GM12878 (cell line): ENCODE data around the gene ROBO1. TPM values are rescaled to one million over a fixed set of nuclear protein-coding genes. Genes with fewer than 3 reads are reported as not detected.

Source experiments
- ATAC-seq: fragments of 200-7000 bp; cut with Tn5 transposase; 3 replicates; pipeline ENCODE4 v1.9.1; 2020; ENCODE audit warnings: mild to moderate bottlenecking, moderate library complexity
- BruUV-seq: library from RNA; stranded (reverse); fragments of 400-500 nt; replicated peaks from 2 replicates; lab custom pipeline; 2021; lab: Mats Ljungman, UMichigan
- CTCF ChIA-PET: fragments of 300-600 bp; sonication (Branson Sonifier 250); formaldehyde crosslinking; extraction: SDS; loops from one replicate; lab custom pipeline; 2021; ENCODE audit warnings: inconsistent platforms; lab: Yijun Ruan, JAX
- POLR2A ChIA-PET: fragments of 350-600 bp; formaldehyde crosslinking; extraction: SDS; loops from one replicate; lab custom pipeline; 2021; ENCODE audit warnings: inconsistent platforms; lab: Charles Lee
- RAD21 ChIA-PET: fragments of 300-600 bp; sonication (Branson Sonifier 250); formaldehyde crosslinking; loops from one replicate; lab custom pipeline; 2023; ENCODE audit warnings: antibody characterized with exemption; ENCODE audit not compliant: unreplicated experiment; lab: Charles Lee
- SMC1A ChIA-PET: fragments of 300-600 bp; sonication (Branson Sonifier 250); formaldehyde crosslinking; loops from one replicate; lab custom pipeline; 2023; ENCODE audit not compliant: unreplicated experiment, uncharacterized antibody; lab: Charles Lee
- DNase-seq: peaks from one replicate; pipeline ENCODE4 v3.0.0-alpha.2; 2011; ENCODE audit warnings: low read depth, low spot score
- FAIRE-seq: peaks from 3 replicates; lab custom pipeline; 2011; peaks lifted over from hg19 to GRCh38; lab: Jason Lieb, UNC
- H2AFZ ChIP-seq: 2 replicates; pipeline ENCODE4 v1.6.0; 2011; ENCODE audit warnings: low read depth, low read length, control low read depth; ENCODE audit not compliant: control insufficient read depth
- H3K27ac ChIP-seq: 2 replicates; pipeline ENCODE4 v1.5.1; 2011; ENCODE audit warnings: control low read depth; ENCODE audit not compliant: control insufficient read depth, insufficient read depth
- H3K27me3 ChIP-seq, 2 experiments: replicated peaks in 1 of 2; 2 replicates each; pipeline versions ENCODE4 v1.6.0 to v1.6.1; 2011; ENCODE audit warnings: low read length in 1 of 2; ENCODE audit not compliant: control insufficient read depth in 2 of 2, insufficient read depth in 2 of 2
- H3K36me3 ChIP-seq, 2 experiments: 2 replicates each; pipeline ENCODE4 v1.5.1; 2011; ENCODE audit warnings: low read length in 1 of 2; ENCODE audit not compliant: control insufficient read depth in 2 of 2, insufficient read depth in 2 of 2
- H3K4me1 ChIP-seq: 2 replicates; pipeline ENCODE4 v1.6.1; 2011; ENCODE audit warnings: mild to moderate bottlenecking, low read length, moderate library complexity, mixed read lengths; ENCODE audit not compliant: control insufficient read depth, insufficient read depth
- H3K4me2 ChIP-seq: 2 replicates; pipeline ENCODE4 v1.6.0; 2011; ENCODE audit warnings: control low read depth; ENCODE audit not compliant: control insufficient read depth, insufficient read depth
- H3K4me3 ChIP-seq: fragments of 200-600 bp; sonication (generic); 2 replicates; pipeline ENCODE4 v1.5.1; 2016
- H3K79me2 ChIP-seq: 2 replicates; pipeline ENCODE4 v1.6.0; 2011; ENCODE audit warnings: low read length; ENCODE audit not compliant: control insufficient read depth, insufficient read depth
- H3K9ac ChIP-seq: 2 replicates; pipeline ENCODE4 v1.8.0; 2011; ENCODE audit warnings: low read length, control low read depth, mixed read lengths; ENCODE audit not compliant: control insufficient read depth, insufficient read depth
- H3K9me3 ChIP-seq: replicated peaks from 3 replicates; pipeline ENCODE4 v1.5.1; 2011; ENCODE audit warnings: mild to moderate bottlenecking, low read length; ENCODE audit not compliant: control insufficient read depth, insufficient read depth
- H4K20me1 ChIP-seq: 2 replicates; pipeline ENCODE4 v1.6.0; 2011; ENCODE audit not compliant: control insufficient read depth, insufficient read depth
- ASH2L ChIP-seq: fragments of 300-600, 200-600 bp; sonication (generic); IDR thresholded peaks from 2 replicates; pipeline ENCODE4 v1.6.1; 2017; ENCODE audit warnings: low read depth, mild to moderate bottlenecking, borderline replicate concordance
- ATF7 ChIP-seq: fragments of 450-650 bp; IDR thresholded peaks from 2 replicates; pipeline ENCODE4 v1.6.1; 2016; ENCODE audit warnings: low read depth, mild to moderate bottlenecking
- ESRRA ChIP-seq: IDR thresholded peaks from 2 replicates; pipeline ENCODE4 v1.6.1; 2012; ENCODE audit warnings: mild to moderate bottlenecking, low read length, improper control_type of control experiment
- GATAD2B ChIP-seq: fragments of 450-650 bp; conservative IDR thresholded peaks from 2 replicates; pipeline ENCODE4 v1.6.1; 2017; ENCODE audit warnings: low read depth, mild to moderate bottlenecking, moderate library complexity
- IRF5 ChIP-seq: fragments of 450-650 bp; IDR thresholded peaks from 2 replicates; pipeline ENCODE4 v1.6.1; 2017; ENCODE audit warnings: borderline replicate concordance
- MTA2 ChIP-seq: fragments of 450-650 bp; IDR thresholded peaks from 2 replicates; pipeline ENCODE4 v1.6.1; 2016; ENCODE audit warnings: low read depth, mild to moderate bottlenecking, moderate library complexity
- NKRF ChIP-seq: fragments of 450-650 bp; conservative IDR thresholded peaks from 2 replicates; pipeline ENCODE4 v1.6.1; 2017; ENCODE audit warnings: mild to moderate bottlenecking, moderate library complexity
- PBX3 ChIP-seq: IDR thresholded peaks from 2 replicates; pipeline ENCODE4 v1.6.1; 2011; ENCODE audit warnings: mild to moderate bottlenecking, low read depth, low read length, moderate library complexity; ENCODE audit not compliant: insufficient replicate concordance
- RAD21 ChIP-seq: IDR thresholded peaks from 2 replicates; pipeline ENCODE4 v1.6.1; 2011; ENCODE audit warnings: mild to moderate bottlenecking, low read depth, low read length, moderate library complexity; ENCODE audit not compliant: insufficient read depth
- RCOR1 ChIP-seq: conservative IDR thresholded peaks from 2 replicates; pipeline ENCODE4 v1.6.1; 2012; ENCODE audit warnings: low read depth, low read length, improper control_type of control experiment
- SIN3A ChIP-seq: IDR thresholded peaks from 2 replicates; pipeline ENCODE4 v1.6.1; 2012; ENCODE audit warnings: low read depth, low read length, improper control_type of control experiment
- SPI1 ChIP-seq: IDR thresholded peaks from 2 replicates; pipeline ENCODE4 v1.6.1; 2011; ENCODE audit warnings: low read depth, mild to moderate bottlenecking, low read length, moderate library complexity, borderline replicate concordance; ENCODE audit not compliant: insufficient read depth
- TARDBP ChIP-seq: IDR thresholded peaks from 2 replicates; pipeline ENCODE4 v1.6.1; 2016; ENCODE audit warnings: borderline replicate concordance
- TBL1XR1 ChIP-seq: IDR thresholded peaks from 2 replicates; pipeline ENCODE4 v1.6.1; 2012; ENCODE audit warnings: low read depth, low read length, improper control_type of control experiment
- ZBED1 ChIP-seq: IDR thresholded peaks from 2 replicates; pipeline ENCODE4 v1.6.1; 2016; ENCODE audit warnings: borderline replicate concordance
- ZSCAN29 ChIP-seq: fragments of 450-650 bp; IDR thresholded peaks from 2 replicates; pipeline ENCODE4 v1.6.1; 2017; ENCODE audit warnings: mild to moderate bottlenecking, moderate library complexity
- in situ Hi-C: fragments of 300-500 bp; cut with MboI; formaldehyde crosslinking; loops from 9 replicates; pipeline ENCODE4 v1.14.3; 2018; ENCODE audit warnings: mixed read lengths
- intact Hi-C: fragments of 100-400 bp; cut with micrococcal nuclease; formaldehyde crosslinking; loops from one replicate; pipeline ENCODE4 v1.14.2; 2022; ENCODE audit not compliant: unreplicated experiment
- polyA plus RNA-seq, 11 experiments: library from polyadenylated mRNA; depleted of rRNA in 4 of 11; unstranded in 6 of 11; stranded (reverse) in 5 of 11; fragments of >200 nt; fragmentation: Nextera tagmentation in 4 of 11; fragmentation: Illumina TruSeq in 1 of 11; extraction: Ambion mirVana in 4 of 11; extraction: Trizol in 1 of 11; gene quantifications; 1 replicate in 1 of 11; 2 replicates in 10 of 11; pipeline versions ENCODE4 v1.2.1 to v1.2.3, GENCODE V29; 2011 to 2016; ENCODE audit warnings: inconsistent platforms in 2 of 11, missing spikeins in 2 of 11, low read depth in 1 of 11
- total RNA-seq, 4 experiments: library from RNA; depleted of rRNA in 3 of 4; stranded (reverse); fragments of >200 nt in 3 of 4; fragmentation: Illumina TruSeq in 1 of 4; extraction: Trizol in 1 of 4; gene quantifications; 2 replicates each; pipeline versions ENCODE4 v1.2.1 to v1.2.3, GENCODE V29; 2013 to 2021
- TF ChIP-seq, protein P1 (sequence below): fragments of 450-650 bp; formaldehyde crosslinking; IDR thresholded peaks from 2 replicates; pipeline ENCODE4 v1.4.0; 2020; ENCODE audit warnings: mild to moderate bottlenecking, moderate library complexity

Gene ROBO1
- total and polyA plus RNA-seq, 10 of the 15 experiments (the other 5 are each of a cell fraction or from before 2014, with no cell fraction given), result 0.29 to 46.5 (median 1.2) TPM

- TF ChIP-seq, protein P1, sequence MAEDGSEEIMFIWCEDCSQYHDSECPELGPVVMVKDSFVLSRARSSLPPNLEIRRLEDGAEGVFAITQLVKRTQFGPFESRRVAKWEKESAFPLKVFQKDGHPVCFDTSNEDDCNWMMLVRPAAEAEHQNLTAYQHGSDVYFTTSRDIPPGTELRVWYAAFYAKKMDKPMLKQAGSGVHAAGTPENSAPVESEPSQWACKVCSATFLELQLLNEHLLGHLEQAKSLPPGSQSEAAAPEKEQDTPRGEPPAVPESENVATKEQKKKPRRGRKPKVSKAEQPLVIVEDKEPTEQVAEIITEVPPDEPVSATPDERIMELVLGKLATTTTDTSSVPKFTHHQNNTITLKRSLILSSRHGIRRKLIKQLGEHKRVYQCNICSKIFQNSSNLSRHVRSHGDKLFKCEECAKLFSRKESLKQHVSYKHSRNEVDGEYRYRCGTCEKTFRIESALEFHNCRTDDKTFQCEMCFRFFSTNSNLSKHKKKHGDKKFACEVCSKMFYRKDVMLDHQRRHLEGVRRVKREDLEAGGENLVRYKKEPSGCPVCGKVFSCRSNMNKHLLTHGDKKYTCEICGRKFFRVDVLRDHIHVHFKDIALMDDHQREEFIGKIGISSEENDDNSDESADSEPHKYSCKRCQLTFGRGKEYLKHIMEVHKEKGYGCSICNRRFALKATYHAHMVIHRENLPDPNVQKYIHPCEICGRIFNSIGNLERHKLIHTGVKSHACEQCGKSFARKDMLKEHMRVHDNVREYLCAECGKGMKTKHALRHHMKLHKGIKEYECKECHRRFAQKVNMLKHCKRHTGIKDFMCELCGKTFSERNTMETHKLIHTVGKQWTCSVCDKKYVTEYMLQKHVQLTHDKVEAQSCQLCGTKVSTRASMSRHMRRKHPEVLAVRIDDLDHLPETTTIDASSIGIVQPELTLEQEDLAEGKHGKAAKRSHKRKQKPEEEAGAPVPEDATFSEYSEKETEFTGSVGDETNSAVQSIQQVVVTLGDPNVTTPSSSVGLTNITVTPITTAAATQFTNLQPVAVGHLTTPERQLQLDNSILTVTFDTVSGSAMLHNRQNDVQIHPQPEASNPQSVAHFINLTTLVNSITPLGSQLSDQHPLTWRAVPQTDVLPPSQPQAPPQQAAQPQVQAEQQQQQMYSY (CRISPR knock-in tag), result no peak
- TF ChIP-seq TBL1XR1 (no peak), SPI1 (no peak), TARDBP (no peak)
These were observed 49.4 kb upstream of the ROBO1 start (continued) for GRCh38 chr3:79817224-79817623.

DNA sequence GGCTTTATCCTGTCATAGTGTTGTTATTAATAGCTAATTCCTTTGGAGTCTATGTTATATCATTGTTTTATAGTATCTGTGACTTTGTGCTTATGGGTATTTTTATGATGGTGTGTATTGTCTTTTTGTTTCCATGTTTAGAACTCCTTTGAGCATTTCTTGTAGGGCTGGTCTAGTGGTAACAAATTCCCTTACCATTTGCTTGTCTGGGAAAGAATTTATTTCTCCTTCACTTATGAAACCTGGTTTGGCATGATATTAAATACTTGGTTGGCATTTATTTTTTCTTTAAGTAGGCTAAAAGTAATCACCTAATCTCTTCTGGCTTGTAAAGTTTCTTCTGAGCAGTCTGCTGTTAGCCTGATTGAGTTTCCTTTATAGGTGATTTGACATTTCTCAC lies 47.7 kb upstream of the ROBO1 start:
- ChIA-PET CTCF (no interaction called here), POLR2A (no interaction called here), RAD21 (no interaction called here), SMC1A (no interaction called here)
- Histone ChIP-seq H3K27me3 (no peaks in the 10 kb centered on the region), H3K36me3 (no peaks in the 10 kb centered on the region), H3K4me1 (no peaks in the 10 kb centered on the region), H2AFZ (no peak overlapping the region), H3K79me2 (no peaks in the 10 kb centered on the region), H3K9me3 (no peaks in the 10 kb centered on the region), H4K20me1 (no peaks in the 10 kb centered on the region), H3K4me2 (no peak overlapping the region), H3K27ac (no peak overlapping the region), H3K9ac (no peak overlapping the region), H3K4me3 (no peak overlapping the region)
- intact Hi-C loops, result no loop called here
- FAIRE-seq (no peak), DNase-seq (no peak), ATAC-seq (no peak)
- TF ChIP-seq ATF7, result no peak
- TF ChIP-seq ZSCAN29, result no peak
- no peak for TF ChIP-seq MTA2
- no peak for TF ChIP-seq PBX3
- TF ChIP-seq ESRRA, result no peak
- TF ChIP-seq ASH2L, result no peak
- TF ChIP-seq GATAD2B, result no peak
- TF ChIP-seq ZBED1, result no peak
- TF ChIP-seq SIN3A, result no peak
- TF ChIP-seq NKRF, result no peak
- TF ChIP-seq IRF5, result no peak
- no peak for TF ChIP-seq RAD21
- no peak for TF ChIP-seq RCOR1
- in situ Hi-C loops, result no loop called here
- no TSS peak for BruUV-seq
